Body of pancreas (tissue), 4 donors: ENCODE measurements around the gene ST6GALNAC4. TPM values are rescaled to one million over a fixed set of nuclear protein-coding genes. Genes with fewer than 3 reads are reported as not detected.
A peak's percentile ranks its signal among the peaks of the same experiment; 100 is the strongest.

ENCODE experiments used
- ATAC-seq: fragments of 150-250 bp; one replicate; pipeline ENCODE4 v1.9.1; 2016
- DNase-seq, 4 donors: peaks; one replicate each; pipeline ENCODE4 v3.0.0-alpha.2; 2019
- H3K27ac ChIP-seq, 4 donors: fragments of 200-600 bp; sonication (generic); 1 replicate in 3 of 4; 2 replicates in 1 of 4; pipeline versions ENCODE4 v1.5.1 to v1.6.1; 2016 to 2019; ENCODE audit warnings: mild to moderate bottlenecking in 1 of 4, mixed read lengths in 1 of 4, moderate library complexity in 1 of 4
- H3K27me3 ChIP-seq, 2 donors: fragments of 200-600 bp; sonication (generic); one replicate each; pipeline ENCODE4 v1.6.0; 2016; ENCODE audit warnings: mild to moderate bottlenecking in 1 of 2
- H3K36me3 ChIP-seq, 2 donors: fragments of 200-600 bp; sonication (generic); replicated peaks in 1 of 2; 2 replicates each; pipeline ENCODE4 v1.5.1; 2016; ENCODE audit warnings: low read depth in 2 of 2; ENCODE audit not compliant: insufficient read depth in 1 of 2
- H3K4me1 ChIP-seq: fragments of 200-600 bp; sonication (generic); one replicate; pipeline ENCODE4 v1.6.0; 2016
- H3K4me3 ChIP-seq, 2 donors: fragments of 200-600 bp; sonication (generic); 1 replicate in 1 of 2; 2 replicates in 1 of 2; pipeline ENCODE4 v1.5.1; 2016 to 2019
- H3K9me3 ChIP-seq, 3 donors: fragments of 200-600 bp; sonication (generic); 1 replicate in 2 of 3; 2 replicates in 1 of 3; pipeline ENCODE4 v1.5.1; 2016
- CTCF ChIP-seq, 7 experiments: fragments of 450-650 bp in 4 of 7; fragments of 200-600 bp in 3 of 7; sonication (generic) in 3 of 7; IDR thresholded peaks; one replicate each; pipeline ENCODE4 v1.5.1; 2016 to 2019; ENCODE audit warnings: antibody characterized with exemption in 7 of 7
- POLR2A ChIP-seq, 3 donors: fragments of 450-650 bp; IDR thresholded peaks; one replicate each; pipeline ENCODE4 v1.6.1; 2016; ENCODE audit warnings: antibody characterized with exemption in 3 of 3, mild to moderate bottlenecking in 2 of 3
- WGBS, 2 donors: methylation state at CpG; one replicate each; pipeline ENCODE4 v1.1.5; 2017; 5-methylcytosine and 5-hydroxymethylcytosine counted together
- intact Hi-C: fragments of 100-400 bp; cut with DNase I; formaldehyde crosslinking; loops from one replicate; pipeline ENCODE4 v1.15.1; 2023
- total RNA-seq, 2 donors: library from RNA; depleted of rRNA; stranded (reverse); fragments of >200 nt; gene quantifications; one replicate each; pipeline ENCODE4 v1.1.0, GENCODE V29; 2016

Gene ST6GALNAC4
- total RNA-seq, 2 donors from 2014 or later, result 36.6 to 63.8 TPM

DNA sequence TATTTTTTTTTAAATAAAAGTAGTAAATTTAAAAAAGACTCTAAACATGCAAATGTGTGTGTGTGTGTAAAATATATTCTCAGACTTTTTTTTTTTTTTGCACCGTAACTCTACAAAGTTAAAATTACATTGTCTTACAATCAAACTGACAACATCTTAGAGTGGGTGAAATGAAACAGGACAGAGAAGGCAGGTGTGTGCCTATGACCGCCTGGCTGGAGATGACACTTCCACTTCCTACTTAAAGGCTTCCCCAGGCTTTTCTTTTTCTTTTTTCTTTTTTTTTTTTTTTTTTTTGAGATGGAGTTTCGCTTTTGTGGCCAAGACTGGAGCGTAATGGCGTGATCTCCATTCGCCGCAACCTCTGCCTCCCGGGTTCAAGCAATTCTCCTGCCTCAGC lies 36.7 kb downstream of the ST6GALNAC4 start:
- Histone ChIP-seq H3K9me3 (no peaks in the 10 kb centered on the region), H3K27me3 (no peaks in the 10 kb centered on the region), H3K36me3 (no peaks in the 10 kb centered on the region), H3K4me1 (peaks cover 45% of the 10 kb centered on the region), H3K4me3 (no peak overlapping the region), H3K27ac (no peak overlapping the region)
- ATAC-seq (no peak), DNase-seq (no peak)
- WGBS, 2 donors, result 69 to 81% methylated on average over 8 of the region's 8 CpGs
- intact Hi-C loops, result no loop called here
- no peak for TF ChIP-seq POLR2A (IDR thresholded peaks at IDR 0.05)
- no peak for TF ChIP-seq CTCF (IDR thresholded peaks at IDR 0.05)

- no peak for ATAC-seq
- intact Hi-C loops, result loop anchor here (10.0 kb wide), 2 partner anchors 144 to 284 kb away; partner anchors contain the start of gene TOR2A
- no peaks in the 10 kb centered on the region for H3K9me3 ChIP-seq
- H3K36me3 ChIP-seq, result no peaks in the 10 kb centered on the region
- TF ChIP-seq CTCF (IDR thresholded peaks at IDR 0.05) (no peak), POLR2A (IDR thresholded peaks at IDR 0.05) (no peak)
- no peak overlapping the region for H3K4me3 ChIP-seq
- no peaks in the 10 kb centered on the region for H3K27me3 ChIP-seq
- no peak overlapping the region for H3K27ac ChIP-seq
- H3K4me1 ChIP-seq, result peaks cover 45% of the 10 kb centered on the region
- 47 to 58% methylated on average over 8 of the region's 8 CpGs for WGBS, 2 donors
- DNase-seq, result no peak
Measured at GRCh38 chr9:127878652-127879390, 38.0 kb downstream of the ST6GALNAC4 start.

GRCh38 chr9:127878001-127878651 lies 38.7 kb downstream of the ST6GALNAC4 start:
- DNase-seq (no peak), ATAC-seq (no peak)
- Histone ChIP-seq H3K4me3 (peak overlapping the region; percentile 26 to 34), H3K36me3 (no peaks in the 10 kb centered on the region), H3K27me3 (no peaks in the 10 kb centered on the region), H3K27ac (peak overlapping the region; percentile 51 to 74 (median 62)), H3K4me1 (peaks cover 45% of the 10 kb centered on the region), H3K9me3 (no peaks in the 10 kb centered on the region)
- WGBS, 2 donors, result 37 to 50% methylated on average over 8 to 18 of the region's 18 CpGs
- intact Hi-C loops, result loop anchor here (10.0 kb wide), 2 partner anchors 143 to 283 kb away; partner anchors contain the start of gene TOR2A
- TF ChIP-seq CTCF (IDR thresholded peaks at IDR 0.05), result no peak
- TF ChIP-seq POLR2A (IDR thresholded peaks at IDR 0.05), result no peak

DNA sequence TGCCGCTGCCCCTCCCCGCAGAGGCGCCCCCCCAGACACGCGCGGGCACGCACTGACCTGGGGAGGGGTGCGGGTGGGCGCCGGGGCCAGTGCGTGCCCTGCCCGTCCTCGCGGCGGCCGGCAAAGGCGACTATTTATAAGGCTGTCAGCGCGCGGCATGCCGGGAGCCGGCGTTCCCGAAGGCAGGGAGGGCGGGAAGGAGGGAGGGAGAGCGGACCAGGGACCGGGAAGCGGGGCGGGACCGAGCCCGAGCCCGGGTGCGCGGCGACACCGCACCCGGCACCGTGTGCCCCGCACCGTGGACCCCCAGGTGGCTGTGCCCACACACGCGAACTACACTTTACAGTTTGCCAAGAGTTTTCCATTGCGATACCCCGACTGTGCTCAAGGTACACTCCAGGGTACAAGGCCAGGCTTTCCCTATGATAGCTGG lies 39.3 kb downstream of the ST6GALNAC4 start, which contains the start of gene AK1:
Gene AK1, minus strand, starts transcription at position 110 of the 433 bp plus-strand sequence. CDS start 3,058 bp downstream, outside the sequence.
- Histone ChIP-seq H3K9me3 (no peaks in the 10 kb centered on the region), H3K27me3 (no peaks in the 10 kb centered on the region), H3K36me3 (no peaks in the 10 kb centered on the region), H3K4me1 (peaks cover 45% of the 10 kb centered on the region), H3K4me3 (peak within 1 kb of the TSS; percentile 26 to 34), H3K27ac (peak within 1 kb of the TSS; percentile 51 to 74 (median 62))
- DNase-seq (peak; percentile 80 to 89 (median 84)), ATAC-seq (peak; percentile 82)
- intact Hi-C loops, result loop anchor here (10.0 kb wide), 2 partner anchors 143 to 283 kb away; partner anchors contain the start of gene TOR2A
- 0 to 1% methylated on average over 6 to 44 of the region's 44 CpGs for WGBS, 2 donors
- TF ChIP-seq CTCF (IDR thresholded peaks at IDR 0.05) (no peak), POLR2A (IDR thresholded peaks at IDR 0.05) (peak; percentile 49 to 54 (median 54))
